K562 (cell line): ENCODE measurements around the gene LAMP1. TPM values are rescaled to one million over a fixed set of nuclear protein-coding genes. Genes with fewer than 3 reads are reported as not detected.

Experiments
- ATAC-seq: fragments of 200-7000 bp; cut with Tn5 transposase; 3 replicates; pipeline ENCODE4 v1.9.1; 2020; ENCODE audit warnings: moderate library complexity
- BruUV-seq: library from RNA; stranded (reverse); fragments of 400-500 nt; replicated peaks from 2 replicates; lab custom pipeline; 2021; lab: Mats Ljungman, UMichigan
- CTCF ChIA-PET: fragments of 300-600 bp; formaldehyde crosslinking; extraction: SDS; loops from one replicate; lab custom pipeline; 2021; ENCODE audit warnings: low intra/inter-chr PET ratio; lab: Yijun Ruan, JAX
- POLR2A ChIA-PET: fragments of 300-600, 350-650 bp; sonication (Branson Sonifier 250); formaldehyde crosslinking; extraction: SDS; loops from one replicate; lab custom pipeline; 2021; ENCODE audit warnings: antibody characterized with exemption, inconsistent platforms; lab: Yijun Ruan, JAX
- DNase-seq, 4 experiments: peaks; one replicate each; pipeline versions ENCODE4 v3.0.0 to v3.0.0-alpha.2; 2011 to 2018; ENCODE audit warnings: low spot score in 3 of 4, mixed read lengths in 3 of 4; ENCODE audit errors: extremely low read depth in 1 of 4
- FAIRE-seq: peaks from 2 replicates; lab custom pipeline; 2011; peaks lifted over from hg19 to GRCh38; lab: Jason Lieb, UNC
- H2AFZ ChIP-seq: 2 replicates; pipeline ENCODE4 v1.6.0; 2011; ENCODE audit warnings: low read depth, low read length, control low read depth, inconsistent platforms
- H3K27ac ChIP-seq: fragments of 200-600 bp; 3 replicates; pipeline ENCODE4 v1.8.0; 2011; ENCODE audit warnings: low read depth, mild to moderate bottlenecking, control low read depth, inconsistent platforms, low read length, moderate library complexity, mixed read lengths; ENCODE audit errors: extremely low read depth
- H3K27me3 ChIP-seq, 2 experiments: fragments of 300-600 bp in 1 of 2; 2 replicates in 1 of 2; 3 replicates in 1 of 2; pipeline versions ENCODE4 v1.6.0 to v1.8.0; 2011; ENCODE audit warnings: inconsistent platforms in 2 of 2, low read length in 2 of 2, mild to moderate bottlenecking in 1 of 2, mixed read lengths in 1 of 2, moderate library complexity in 1 of 2; ENCODE audit not compliant: control insufficient read depth in 2 of 2, insufficient read depth in 2 of 2
- H3K36me3 ChIP-seq: fragments of 300-600 bp; 3 replicates; pipeline ENCODE4 v1.8.0; 2011; ENCODE audit warnings: mild to moderate bottlenecking, low read length, inconsistent platforms; ENCODE audit not compliant: control insufficient read depth, insufficient read depth
- H3K4me1 ChIP-seq, 2 experiments: fragments of 200-600 bp in 1 of 2; replicated peaks in 1 of 2; 2 replicates in 1 of 2; 3 replicates in 1 of 2; pipeline versions ENCODE4 v1.5.1 to v1.8.0; 2011; ENCODE audit warnings: inconsistent platforms in 2 of 2, low read length in 2 of 2, mild to moderate bottlenecking in 1 of 2, mixed read lengths in 1 of 2, moderate library complexity in 1 of 2; ENCODE audit not compliant: control insufficient read depth in 2 of 2, insufficient read depth in 2 of 2
- H3K4me2 ChIP-seq: 2 replicates; pipeline ENCODE4 v1.6.1; 2011; ENCODE audit warnings: low read length, control low read depth, inconsistent platforms, mixed read lengths; ENCODE audit not compliant: insufficient read depth
- H3K4me3 ChIP-seq: fragments of 200-600 bp; sonication (generic), shearing (Covaris generic); 2 replicates; pipeline ENCODE4 v1.5.1; 2016; ENCODE audit warnings: control low read depth, inconsistent platforms
- H3K79me2 ChIP-seq: fragments of 200-600 bp; 3 replicates; pipeline ENCODE4 v1.8.0; 2011; ENCODE audit warnings: low read length, inconsistent platforms; ENCODE audit not compliant: control insufficient read depth, insufficient read depth
- H3K9ac ChIP-seq, 2 experiments: 2 replicates each; pipeline versions ENCODE4 v1.6.0 to v1.6.1; 2011; ENCODE audit warnings: low read depth in 2 of 2, low read length in 2 of 2, control low read depth in 1 of 2, inconsistent platforms in 1 of 2, mild to moderate bottlenecking in 1 of 2, mixed read lengths in 1 of 2; ENCODE audit not compliant: insufficient read depth in 1 of 2
- H3K9me1 ChIP-seq: one replicate; pipeline ENCODE4 v1.6.0; 2011; ENCODE audit warnings: inconsistent platforms, mild to moderate bottlenecking, low read length, moderate library complexity; ENCODE audit not compliant: control insufficient read depth, insufficient read depth
- H3K9me3 ChIP-seq: replicated peaks from 2 replicates; pipeline ENCODE4 v1.5.1; 2011; ENCODE audit warnings: low read depth, low read length, inconsistent platforms; ENCODE audit not compliant: control insufficient read depth, insufficient read depth
- H4K20me1 ChIP-seq: replicated peaks from 2 replicates; pipeline ENCODE4 v1.6.1; 2011; ENCODE audit warnings: low read length, inconsistent platforms, mixed read lengths; ENCODE audit not compliant: control insufficient read depth, insufficient read depth
- ARID3B ChIP-seq: fragments of 250-450 bp; sonication (Bioruptor Pico); IDR thresholded peaks from 2 replicates; pipeline ENCODE4 v1.4.0; 2020; ENCODE audit warnings: borderline replicate concordance
- BRF2 ChIP-seq: IDR thresholded peaks from 3 replicates; pipeline ENCODE4 v1.6.1; 2011; ENCODE audit warnings: borderline replicate concordance, mild to moderate bottlenecking; ENCODE audit not compliant: insufficient read length, insufficient read depth
- MECOM ChIP-seq: fragments of 250-450 bp; sonication (Bioruptor Pico); IDR thresholded peaks from 2 replicates; pipeline ENCODE4 v1.8.0; 2022; ENCODE audit warnings: inconsistent platforms
- NCOA2 ChIP-seq, 2 experiments: fragments of 450-650 bp; IDR thresholded peaks; 2 replicates each; pipeline ENCODE4 v1.6.1; 2018; ENCODE audit warnings: mild to moderate bottlenecking in 2 of 2, moderate library complexity in 1 of 2; ENCODE audit not compliant: partially characterized antibody in 2 of 2
- RUNX1 ChIP-seq: sonication (generic); IDR thresholded peaks from 2 replicates; pipeline ENCODE4 v1.6.1; 2016; ENCODE audit warnings: antibody characterized with exemption, low read depth
- STAT5A ChIP-seq: IDR thresholded peaks from 2 replicates; pipeline ENCODE4 v1.6.1; 2012; ENCODE audit warnings: low read length, inconsistent platforms, borderline replicate concordance
- TCF7 ChIP-seq: sonication (generic); IDR thresholded peaks from 2 replicates; pipeline ENCODE4 v1.6.1; 2016; ENCODE audit warnings: antibody characterized with exemption, borderline replicate concordance
- TFAP4 ChIP-seq: sonication (generic); formaldehyde crosslinking; IDR thresholded peaks from 2 replicates; pipeline ENCODE4 v1.8.0; 2022; ENCODE audit warnings: missing genetic modification reagents, mild to moderate bottlenecking, moderate library complexity, borderline replicate concordance
- ZNF146 ChIP-seq: IDR thresholded peaks from one replicate; pipeline ENCODE4 v1.6.1; 2018; ENCODE audit warnings: missing compliant biosample characterization; ENCODE audit not compliant: unreplicated experiment
- ZNF764 ChIP-seq: fragments of 250-450 bp; sonication (Bioruptor Pico); IDR thresholded peaks from 2 replicates; pipeline ENCODE4 v1.4.0; 2020; ENCODE audit warnings: low read depth, mild to moderate bottlenecking, moderate library complexity
- WGBS: fragments of 100-300 bp; shearing (Covaris generic); methylation state at CpG from one replicate; pipeline ENCODE4 v1.1.6; 2016; ENCODE audit warnings: low coverage, mixed read lengths; ENCODE audit not compliant: insufficient coverage; ENCODE audit errors: missing lambda C conversion rate; 5-methylcytosine and 5-hydroxymethylcytosine counted together
- in situ Hi-C: fragments of 300-500 bp; cut with MboI; formaldehyde crosslinking; loops from 4 replicates; pipeline ENCODE4 v1.15.0; 2018; ENCODE audit warnings: inconsistent platforms, mixed read lengths
- intact Hi-C: fragments of 100-400 bp; cut with micrococcal nuclease; formaldehyde crosslinking; loops from 2 replicates; pipeline ENCODE4 v1.14.2; 2022
- polyA plus RNA-seq, 8 experiments: library from polyadenylated mRNA; depleted of rRNA in 4 of 8; stranded (reverse) in 5 of 8; unstranded in 3 of 8; fragments of >200 nt; fragmentation: Nextera tagmentation in 2 of 8; fragmentation: Illumina TruSeq in 1 of 8; extraction: Ambion mirVana in 2 of 8; extraction: Trizol in 1 of 8; gene quantifications; 2 replicates each; pipeline versions ENCODE4 v1.2.1 to v1.2.3, GENCODE V29; 2011 to 2014; ENCODE audit warnings: inconsistent platforms in 1 of 8, missing spikeins in 1 of 8
- total RNA-seq, 7 experiments: library from RNA; depleted of rRNA in 6 of 7; stranded (reverse); fragments of >200 nt in 6 of 7; fragmentation: Illumina TruSeq in 2 of 7; extraction: Trizol in 2 of 7; gene quantifications; 2 replicates each; pipeline versions ENCODE4 v1.2.1 to v1.2.3, GENCODE V29; 2011 to 2021; ENCODE audit warnings: low replicate concordance in 1 of 7
- TF ChIP-seq, protein P1 (sequence below), 2 experiments: fragments of 450-650 bp in 1 of 2; IDR thresholded peaks; 2 replicates each; pipeline ENCODE4 v1.6.1; 2011 to 2017; ENCODE audit warnings: low read depth in 2 of 2, antibody characterized with exemption in 1 of 2, borderline replicate concordance in 1 of 2, low read length in 1 of 2, mild to moderate bottlenecking in 1 of 2, mixed read lengths in 1 of 2; ENCODE audit not compliant: control insufficient read depth in 1 of 2
- TF ChIP-seq, protein P2 (sequence below): fragments of 250-450 bp; sonication (Bioruptor Pico); IDR thresholded peaks from 2 replicates; pipeline ENCODE4 v1.5.1; 2021; ENCODE audit warnings: mild to moderate bottlenecking

Gene LAMP1
- total and polyA plus RNA-seq, 9 of the 15 experiments (the other 6 are each of a cell fraction or from before 2014, with no cell fraction given) = 2.2 to 70.1 (median 30.5) TPM

DNA sequence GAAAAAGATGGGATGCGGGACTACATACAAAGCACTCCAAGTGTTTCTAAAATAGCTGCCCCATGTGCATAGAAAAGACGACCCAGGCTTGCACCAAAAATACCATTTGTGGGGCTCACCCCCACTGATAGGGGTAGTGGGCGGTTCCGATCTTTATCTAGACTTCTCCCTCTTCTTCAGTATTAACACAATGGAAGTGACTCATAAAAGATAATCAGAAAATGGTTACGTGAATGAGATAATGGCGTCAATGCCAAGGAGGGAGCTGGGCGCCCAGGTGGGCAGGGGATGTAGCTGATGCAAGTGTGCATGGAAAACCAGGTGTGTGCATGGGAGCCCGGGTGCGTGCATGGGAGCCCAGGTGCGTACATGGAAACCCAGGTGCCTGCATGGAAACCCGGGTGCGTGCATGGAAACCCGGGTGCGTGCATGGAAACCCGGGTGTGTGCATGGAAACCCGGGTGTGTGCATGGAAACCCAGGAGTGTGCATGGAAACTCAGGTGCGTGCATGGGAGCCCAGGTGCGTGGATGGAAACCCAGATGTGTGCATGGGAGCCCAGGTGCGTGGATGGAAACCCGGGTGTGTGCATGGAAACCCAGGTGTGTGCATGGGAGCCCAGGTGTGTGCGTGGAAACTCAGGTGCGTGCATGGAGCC lies 32.7 kb downstream of the LAMP1 start:
- H3K9me3 ChIP-seq = no peaks in the 10 kb centered on the region
- H3K79me2 ChIP-seq = no peaks in the 10 kb centered on the region
- intact Hi-C loops (no loop called here), in situ Hi-C loops (no loop called here)
- POLR2A ChIA-PET = interaction anchor here (1.2 kb wide), 1 partner anchor 13 kb away, joined by 4 read pairs; no protein-coding TSS in a partner anchor
- H2AFZ ChIP-seq = no peak overlapping the region
- H3K4me2 ChIP-seq = no peak overlapping the region
- H3K27ac ChIP-seq = no peak overlapping the region
- no peak overlapping the region for H3K4me3 ChIP-seq
- peaks cover 0 to 12% of the 10 kb centered on the region in 2 experiments; a peak in 2 of 5 replicates for H3K4me1 ChIP-seq
- peaks cover 3% of the 10 kb centered on the region; the same call in 1 of the 3 replicates for H3K36me3 ChIP-seq
- CTCF ChIA-PET = no interaction called here
- DNase-seq = no peak
- H3K9ac ChIP-seq = no peak overlapping the region
- BruUV-seq = no TSS peak
- 61% methylated on average over 16 of the region's 22 CpGs for WGBS
- no peaks in the 10 kb centered on the region for H3K27me3 ChIP-seq
- ATAC-seq = no peak
- no peak for FAIRE-seq
- H3K9me1 ChIP-seq = no peaks in the 10 kb centered on the region
- no peaks in the 10 kb centered on the region for H4K20me1 ChIP-seq
- TF ChIP-seq ZNF764 (CRISPR knock-in tag) (no peak), RUNX1 (no peak), NCOA2 (IDR thresholded peaks at IDR 0.05; ENCODE audit: partially characterized antibody in 2 of 2) (no peak), STAT5A (no peak), TCF7 (no peak), TFAP4 (CRISPR knock-in tag) (no peak), ARID3B (CRISPR knock-in tag) (no peak), MECOM (CRISPR knock-in tag) (no peak), BRF2 (no peak), ZNF146 (CRISPR knock-in tag) (no peak)
- TF ChIP-seq, protein P1, sequence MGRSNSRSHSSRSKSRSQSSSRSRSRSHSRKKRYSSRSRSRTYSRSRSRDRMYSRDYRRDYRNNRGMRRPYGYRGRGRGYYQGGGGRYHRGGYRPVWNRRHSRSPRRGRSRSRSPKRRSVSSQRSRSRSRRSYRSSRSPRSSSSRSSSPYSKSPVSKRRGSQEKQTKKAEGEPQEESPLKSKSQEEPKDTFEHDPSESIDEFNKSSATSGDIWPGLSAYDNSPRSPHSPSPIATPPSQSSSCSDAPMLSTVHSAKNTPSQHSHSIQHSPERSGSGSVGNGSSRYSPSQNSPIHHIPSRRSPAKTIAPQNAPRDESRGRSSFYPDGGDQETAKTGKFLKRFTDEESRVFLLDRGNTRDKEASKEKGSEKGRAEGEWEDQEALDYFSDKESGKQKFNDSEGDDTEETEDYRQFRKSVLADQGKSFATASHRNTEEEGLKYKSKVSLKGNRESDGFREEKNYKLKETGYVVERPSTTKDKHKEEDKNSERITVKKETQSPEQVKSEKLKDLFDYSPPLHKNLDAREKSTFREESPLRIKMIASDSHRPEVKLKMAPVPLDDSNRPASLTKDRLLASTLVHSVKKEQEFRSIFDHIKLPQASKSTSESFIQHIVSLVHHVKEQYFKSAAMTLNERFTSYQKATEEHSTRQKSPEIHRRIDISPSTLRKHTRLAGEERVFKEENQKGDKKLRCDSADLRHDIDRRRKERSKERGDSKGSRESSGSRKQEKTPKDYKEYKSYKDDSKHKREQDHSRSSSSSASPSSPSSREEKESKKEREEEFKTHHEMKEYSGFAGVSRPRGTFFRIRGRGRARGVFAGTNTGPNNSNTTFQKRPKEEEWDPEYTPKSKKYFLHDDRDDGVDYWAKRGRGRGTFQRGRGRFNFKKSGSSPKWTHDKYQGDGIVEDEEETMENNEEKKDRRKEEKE (IDR thresholded peaks at IDR 0.05; ENCODE audit: borderline replicate concordance in 1 of 2, control insufficient read depth in 1 of 2, low read depth in 2 of 2, low read length in 1 of 2) = no peak
- TF ChIP-seq, protein P2, sequence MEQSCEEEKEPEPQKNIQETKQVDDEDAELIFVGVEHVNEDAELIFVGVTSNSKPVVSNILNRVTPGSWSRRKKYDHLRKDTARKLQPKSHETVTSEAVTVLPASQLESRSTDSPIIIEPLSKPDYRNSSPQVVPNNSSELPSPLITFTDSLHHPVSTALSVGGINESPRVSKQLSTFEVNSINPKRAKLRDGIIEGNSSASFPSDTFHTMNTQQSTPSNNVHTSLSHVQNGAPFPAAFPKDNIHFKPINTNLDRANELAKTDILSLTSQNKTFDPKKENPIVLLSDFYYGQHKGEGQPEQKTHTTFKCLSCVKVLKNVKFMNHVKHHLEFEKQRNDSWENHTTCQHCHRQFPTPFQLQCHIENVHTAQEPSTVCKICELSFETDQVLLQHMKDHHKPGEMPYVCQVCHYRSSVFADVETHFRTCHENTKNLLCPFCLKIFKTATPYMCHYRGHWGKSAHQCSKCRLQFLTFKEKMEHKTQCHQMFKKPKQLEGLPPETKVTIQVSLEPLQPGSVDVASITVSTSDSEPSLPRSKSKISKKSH (CRISPR knock-in tag) = no peak
